Bone marrow (tissue), 2 donors: ENCODE data around the gene SLC13A2.

Experiments
- DNase-seq, 2 donors: peaks; one replicate each; lab custom pipeline; 2025; lab: John Stamatoyannopoulos, UW

The SLC13A2 gene

DNA sequence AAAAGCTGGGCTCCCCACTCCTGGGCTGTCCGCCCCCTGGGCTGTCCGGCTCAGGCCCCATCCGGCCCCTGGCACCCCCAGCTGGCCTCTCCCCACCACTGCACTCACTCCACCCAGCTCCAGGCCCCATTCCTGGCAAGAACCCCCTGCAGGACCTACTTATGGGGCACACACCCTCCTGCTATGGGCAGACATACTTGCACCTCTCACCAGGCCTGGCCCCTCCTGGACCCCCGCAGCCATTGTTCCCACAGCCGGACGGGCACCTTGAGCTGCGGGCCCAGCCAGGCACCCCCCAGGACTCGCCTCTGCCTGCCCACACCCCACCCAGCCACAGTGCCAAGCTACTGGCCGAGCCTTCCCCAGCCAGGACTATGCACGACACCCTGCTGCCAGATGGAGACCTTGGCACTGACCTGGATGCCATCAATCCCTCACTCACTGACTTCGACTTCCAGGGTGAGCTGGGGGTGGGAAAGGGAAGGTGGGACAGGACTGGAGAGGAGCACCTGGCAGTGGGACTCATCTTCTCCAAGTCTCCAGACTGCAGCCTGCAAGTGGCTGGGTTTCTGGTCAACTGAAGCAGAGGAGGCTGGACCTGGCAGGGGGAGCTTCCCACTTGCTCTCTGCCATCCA lies 61.4 kb downstream of the SLC13A2 start:
- DNase-seq, result no peak

DNA sequence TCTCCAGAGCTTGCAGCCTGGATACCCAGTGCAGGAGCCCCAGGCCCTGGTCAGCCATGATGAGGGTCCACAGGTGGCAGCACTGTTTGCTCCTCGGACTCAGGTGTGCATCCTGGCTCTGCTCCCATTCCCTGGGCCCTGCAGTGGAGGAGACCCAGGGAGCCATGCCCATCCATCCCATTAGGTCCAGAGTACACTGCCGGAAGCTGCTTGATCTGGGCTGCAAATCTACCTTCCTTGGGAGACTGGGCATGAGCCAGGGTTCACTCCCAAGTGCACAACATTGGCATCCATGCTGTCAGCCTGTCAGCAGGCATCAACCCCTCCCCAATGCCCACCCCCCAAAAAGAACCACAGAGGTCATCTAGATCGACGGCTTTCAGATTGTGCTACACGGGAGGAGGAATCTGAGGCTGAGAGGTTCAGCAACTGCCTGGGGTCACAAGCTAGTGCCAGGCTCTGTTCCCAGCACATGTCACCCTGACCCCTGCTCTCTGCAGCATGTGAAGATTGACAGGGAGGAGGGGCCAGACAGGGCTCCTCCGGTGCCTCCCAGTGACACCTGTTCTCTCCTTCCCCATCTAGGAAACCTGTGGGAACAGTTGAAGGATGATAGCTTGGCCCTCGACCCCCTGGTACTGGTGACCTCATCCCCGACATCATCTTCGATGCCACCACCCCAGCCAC lies 63.2 kb downstream of the SLC13A2 start:
- DNase-seq, result no peak

DNA sequence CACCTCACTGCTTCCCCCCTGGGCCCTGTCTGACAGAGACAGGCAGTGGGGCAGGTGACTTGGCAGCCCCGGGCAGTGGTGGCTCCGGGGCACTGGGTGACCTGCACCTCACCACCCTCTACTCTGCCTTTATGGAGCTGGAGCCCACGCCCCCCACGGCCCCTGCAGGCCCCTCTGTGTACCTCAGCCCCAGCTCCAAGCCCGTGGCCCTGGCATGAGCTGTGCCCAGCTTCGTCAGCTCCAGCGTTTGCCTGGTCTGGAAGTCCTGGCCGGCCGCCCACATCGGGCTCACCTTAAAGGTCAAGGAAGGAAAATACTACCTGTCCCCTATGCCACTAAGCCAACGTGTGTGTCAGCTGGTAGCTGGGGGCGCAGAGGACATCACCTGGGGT lies 63.8 kb downstream of the SLC13A2 start:
- DNase-seq, result no peak

DNA sequence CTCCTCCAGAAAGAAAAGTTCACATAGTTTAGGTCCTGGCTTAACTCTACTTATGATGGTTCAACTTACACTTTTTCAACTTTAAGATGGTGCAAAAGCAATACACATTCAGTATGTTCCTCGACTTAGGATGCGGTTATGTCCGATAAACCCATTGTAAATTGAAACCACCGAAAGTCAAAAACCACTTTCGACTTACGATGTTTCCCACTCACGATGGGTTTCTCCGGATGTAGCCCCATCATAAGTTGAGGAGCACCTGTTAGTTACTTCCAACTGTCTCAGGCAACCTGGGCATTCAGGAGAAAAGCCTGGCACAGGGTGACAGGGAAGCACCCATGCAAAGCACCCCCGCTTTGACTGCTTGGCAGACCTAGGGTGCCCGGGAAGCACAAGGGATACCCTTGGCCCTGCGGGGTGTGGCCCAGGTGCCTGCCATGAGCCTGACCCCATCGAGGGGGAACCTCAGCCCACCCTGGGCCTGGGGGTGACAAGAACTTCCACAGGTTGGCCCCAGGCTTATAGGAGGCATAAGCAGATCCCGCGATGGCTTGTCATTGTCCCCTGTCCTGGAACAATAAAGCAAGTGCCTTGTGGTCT lies 65.0 kb downstream of the SLC13A2 start:
- DNase-seq, result no peak

DNA sequence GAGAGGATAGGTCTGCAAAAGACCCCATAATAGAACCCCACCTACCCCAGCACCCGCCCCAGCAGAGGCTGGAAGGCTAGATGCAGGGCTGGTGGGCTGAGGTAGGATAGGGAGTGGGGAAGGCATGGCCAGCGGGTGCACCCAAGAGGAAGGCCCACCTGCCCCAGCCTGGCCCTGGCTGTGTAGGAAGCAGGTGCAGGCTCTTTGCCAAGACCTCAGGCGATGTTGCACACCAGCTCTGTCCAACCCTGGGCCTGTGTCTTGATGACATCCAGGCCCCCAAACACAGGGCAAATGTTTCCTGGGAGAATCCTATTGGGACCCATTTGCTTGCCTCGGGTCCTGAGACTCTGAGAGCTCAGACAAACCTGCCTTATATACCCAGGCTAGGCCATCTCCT lies 66.8 kb downstream of the SLC13A2 start:
- DNase-seq, result no peak

DNA sequence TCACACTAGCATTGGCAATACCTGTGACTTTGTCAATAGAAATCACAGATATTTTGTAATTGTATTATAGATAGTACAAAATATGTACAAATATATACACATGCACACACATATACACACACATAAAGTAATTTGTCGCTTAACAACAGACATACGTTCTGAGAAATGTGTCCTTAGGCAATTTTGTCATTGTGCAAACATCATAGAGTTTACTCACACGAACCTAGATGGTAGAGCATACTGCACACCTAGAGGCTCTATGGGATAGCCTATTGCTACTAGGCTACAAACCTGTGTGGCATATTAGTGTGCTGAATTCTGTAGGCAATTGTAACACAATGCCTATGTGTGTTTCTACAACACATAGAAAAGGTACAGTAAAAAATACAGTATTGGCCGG lies 68.0 kb downstream of the SLC13A2 start:
- DNase-seq, result no peak

DNA sequence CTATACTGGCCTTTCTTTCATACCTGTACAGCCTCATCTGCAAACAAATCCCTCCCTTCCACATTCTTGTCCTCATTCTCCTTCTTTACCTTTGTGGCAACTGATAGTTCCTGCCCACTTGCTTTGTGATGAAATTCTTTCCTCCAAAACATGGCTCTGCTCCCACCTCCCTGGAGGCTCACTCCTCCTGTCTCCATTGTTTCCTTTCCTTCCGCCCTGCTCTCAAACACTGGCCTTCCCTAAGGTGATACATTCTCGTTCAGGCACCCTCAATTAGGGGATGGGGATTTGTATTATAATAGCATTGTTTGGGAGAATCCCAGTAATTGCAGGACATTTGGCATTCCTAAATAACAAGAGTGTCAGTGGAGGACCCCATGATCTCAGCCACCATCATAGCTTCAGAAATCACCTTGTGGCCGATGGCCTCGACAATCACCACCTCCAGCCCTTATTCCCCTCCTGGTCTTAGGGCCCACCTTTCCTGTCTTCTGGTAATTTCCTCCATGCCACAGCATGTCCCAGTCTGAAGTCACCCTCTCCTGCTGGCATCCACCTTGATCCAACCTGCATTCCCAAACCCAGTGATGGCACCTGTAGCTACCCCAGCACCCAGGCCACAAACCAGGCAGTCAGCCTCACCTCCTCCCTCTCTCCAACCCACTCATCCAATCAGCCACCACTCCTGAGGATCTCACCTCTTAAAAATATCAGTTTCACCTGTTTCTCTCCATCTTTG lies 71.1 kb downstream of the SLC13A2 start:
- DNase-seq, result no peak

DNA sequence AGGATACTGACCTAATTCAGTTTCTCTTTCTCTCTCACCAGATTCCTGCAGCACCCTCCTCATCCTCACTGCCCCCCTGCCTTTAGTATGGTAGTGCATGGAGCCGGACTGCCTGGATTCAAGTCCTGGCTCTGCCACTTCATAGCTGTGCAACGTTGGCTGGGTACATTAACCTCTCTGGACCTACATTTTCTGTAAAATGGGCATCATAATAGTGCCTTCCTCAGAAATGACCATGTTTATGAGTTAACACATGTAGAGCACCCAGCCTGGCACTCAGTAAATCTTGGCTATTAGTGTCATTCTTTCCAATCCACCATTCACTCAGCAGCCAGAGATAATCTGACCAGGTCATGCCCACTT lies 71.7 kb downstream of the SLC13A2 start:
- DNase-seq, result no peak

DNA sequence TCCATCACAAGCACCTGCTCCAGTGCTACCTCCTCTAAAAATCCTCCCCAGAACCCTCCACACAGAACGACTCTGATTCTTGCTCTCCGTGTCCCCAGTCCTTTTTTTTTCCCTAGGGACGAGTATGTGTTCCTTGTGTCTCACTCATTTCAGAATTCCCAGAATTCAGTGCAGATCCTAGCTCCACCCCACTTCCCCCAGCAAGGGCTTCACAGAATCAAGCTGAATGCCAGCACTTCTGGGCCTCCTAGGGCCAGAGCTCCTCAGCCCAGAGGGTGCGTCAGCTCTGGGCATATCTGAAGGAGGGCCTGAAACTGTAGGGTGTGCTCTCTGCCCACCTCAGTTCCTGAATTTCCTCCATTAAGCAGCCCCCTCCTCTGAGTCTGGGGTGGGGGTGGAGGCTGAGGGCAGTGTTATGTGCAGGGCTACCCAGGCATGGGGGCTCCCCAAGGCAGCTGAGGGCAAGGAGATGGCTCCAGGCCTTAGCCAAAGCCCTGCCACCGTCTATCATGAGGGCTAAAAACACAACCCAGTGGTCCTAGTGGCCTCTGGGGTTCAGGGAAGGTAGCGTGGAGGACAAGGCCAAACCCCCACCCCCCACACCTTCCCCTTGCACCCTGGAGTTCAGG lies 72.5 kb downstream of the SLC13A2 start:
- no peak for DNase-seq

DNA sequence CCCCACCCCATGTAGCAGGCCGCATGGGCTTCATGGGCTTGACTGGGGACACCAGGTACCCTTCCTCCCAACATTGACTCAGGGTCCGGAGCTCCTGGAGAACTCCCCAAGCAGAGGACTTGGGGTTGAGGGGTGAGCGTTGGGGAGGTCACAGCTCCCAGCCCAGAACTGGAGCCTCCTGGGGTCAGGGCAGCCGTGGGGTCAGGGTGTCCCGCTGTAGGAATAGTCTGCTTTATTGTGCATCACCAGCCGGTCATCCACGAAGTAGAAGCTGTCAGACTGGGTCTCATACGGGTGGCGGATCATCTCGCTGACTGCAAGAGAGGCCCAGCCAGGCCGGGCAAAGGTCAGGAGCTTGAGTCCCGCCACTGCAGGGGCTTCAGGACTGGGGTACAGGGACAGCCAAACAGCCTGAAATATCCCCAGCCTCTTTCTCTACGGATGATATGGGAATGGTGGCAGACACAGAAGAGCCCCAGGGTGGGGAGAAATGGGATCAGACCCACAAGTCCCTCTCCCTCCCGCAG lies 73.7 kb downstream of the SLC13A2 start:
- DNase-seq, result no peak
